Measurements from ENCODE around the gene SPEN.

GRCh38 chr1:15923241-15923640, 75.7 kb downstream of the SPEN start:
- no peak for TF ChIP-seq ZKSCAN8 (CRISPR knock-in tag; IDR thresholded peaks at IDR 0.05)
- TF ChIP-seq GTF3C2 (IDR thresholded peaks at IDR 0.05; ENCODE audit: borderline replicate concordance, extremely low read depth, insufficient read length): no peak
- TF ChIP-seq ZC3H4 (CRISPR knock-in tag; IDR thresholded peaks at IDR 0.05; ENCODE audit: borderline replicate concordance): no peak
- TF ChIP-seq JUN (IDR thresholded peaks at IDR 0.05; ENCODE audit: borderline replicate concordance, low read depth, low read length): no peak
- no peak for TF ChIP-seq JUN (CRISPR knock-in tag; IDR thresholded peaks at IDR 0.05; ENCODE audit: borderline replicate concordance)
- no peak for TF ChIP-seq ARID1B (IDR thresholded peaks at IDR 0.05)
- no peak for TF ChIP-seq EZH2 (IDR thresholded peaks at IDR 0.05; ENCODE audit: borderline replicate concordance, low read depth, low read length)
- TF ChIP-seq ESRRA (IDR thresholded peaks at IDR 0.05; ENCODE audit: borderline replicate concordance, low read depth): no peak

All from K562 (cell line).